NCI-H446 (cell line): ENCODE data around the gene DNAJB7.
"Not testable (repeated sequence)": the region's sequence is repeated elsewhere in the genome, so short reads cannot be mapped to it uniquely, and the experiment has no call there.

Experiments used
- DNase-seq, 2 experiments: peaks; one replicate each; lab custom pipeline; 2025; lab: John Stamatoyannopoulos, UW

DNAJB7 gene

GRCh38 chr22:40844951-40845350, 17.0 kb downstream of the DNAJB7 start:
- no peak for DNase-seq

- no peak for DNase-seq
These were observed 23.4 kb downstream of the DNAJB7 start for GRCh38 chr22:40838486-40838885.

- no peak for DNase-seq
These were observed 27.3 kb downstream of the DNAJB7 start for GRCh38 chr22:40834619-40835018.

DNA sequence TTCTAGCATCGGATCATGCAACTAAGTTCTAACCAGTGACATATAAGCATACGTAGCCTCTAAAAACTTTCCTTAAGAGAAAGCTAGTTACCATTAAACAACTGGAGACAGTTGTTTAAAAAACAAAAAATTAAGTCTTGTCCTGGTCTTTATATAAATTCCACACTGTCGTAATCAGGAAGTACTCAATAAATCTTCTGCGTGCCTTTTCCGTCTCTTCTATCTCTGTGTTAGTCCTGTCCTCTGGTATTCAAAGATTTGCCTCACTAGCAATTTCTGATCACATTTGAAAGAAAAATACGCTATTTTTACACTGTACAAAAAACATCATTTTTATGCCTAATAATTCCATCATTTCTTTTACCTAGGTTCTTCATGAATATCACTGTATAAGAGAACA, 32.8 kb downstream of the DNAJB7 start:
- DNase-seq = no peak

- DNase-seq = no peak
These were observed 34.8 kb downstream of the DNAJB7 start for GRCh38 chr22:40826984-40827741.

- not testable (repeated sequence) for DNase-seq
These were observed 35.6 kb downstream of the DNAJB7 start for GRCh38 chr22:40826292-40826691.

DNA sequence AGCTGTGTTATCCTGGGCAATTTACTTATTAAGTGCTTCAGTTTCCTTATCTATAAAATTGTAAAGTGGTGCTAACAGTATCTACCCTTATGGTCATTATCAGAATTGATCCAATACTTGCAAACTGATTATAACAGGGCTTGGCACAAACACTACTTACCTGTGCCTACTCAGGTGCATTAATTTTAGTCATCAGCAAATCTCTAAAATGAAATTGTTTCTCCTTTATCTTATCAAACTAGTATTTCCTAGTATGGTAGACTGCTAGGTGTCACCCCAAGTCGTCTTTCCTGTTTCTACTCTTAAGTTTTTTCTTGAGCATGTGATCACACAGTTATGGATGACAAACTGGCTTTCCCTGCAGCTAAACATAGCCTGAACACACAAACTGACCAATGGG, 38.5 kb downstream of the DNAJB7 start:
- DNase-seq = no peak

GRCh38 chr22:40819599-40820140, 42.2 kb downstream of the DNAJB7 start:
- DNase-seq = peak in 1 of 2 experiments; percentile 36

GRCh38 chr22:40818747-40819598, 42.9 kb downstream of the DNAJB7 start, which contains the start of gene SLC25A17:
SLC25A17 (minus strand) TSS chr22:40819346; CDS start chr22:40819248, 98 bp downstream.
- DNase-seq = peak; percentile 58 to 89

GRCh38 chr22:40818192-40818746, 43.6 kb downstream of the DNAJB7 start:
- no peak for DNase-seq

- no peak for DNase-seq
These were observed 44.2 kb downstream of the DNAJB7 start for GRCh38 chr22:40817737-40818136.

DNA sequence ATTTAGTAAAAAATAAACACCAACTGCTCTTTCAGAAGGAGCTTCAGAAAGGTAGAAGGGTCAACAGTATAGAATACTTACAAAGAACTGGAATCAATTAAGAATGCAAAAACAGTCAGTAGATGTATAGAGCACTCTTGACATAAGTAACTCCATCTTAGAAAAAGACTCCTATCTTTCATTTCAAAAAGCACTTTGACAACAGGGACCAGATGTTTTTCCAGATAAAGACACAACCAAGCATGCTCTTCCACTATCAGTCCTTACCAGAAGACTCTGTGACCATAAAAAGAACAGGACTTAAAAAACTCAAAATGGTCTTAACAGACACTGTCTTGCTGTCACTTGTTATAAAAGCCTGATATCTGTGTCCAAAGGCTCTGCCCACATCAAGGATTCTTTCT, 48.0 kb downstream of the DNAJB7 start:
- DNase-seq = no peak
